BE2C (cell line): ENCODE results near the gene CABCOCO1.

ENCODE experiments used
- DNase-seq: peaks from one replicate; pipeline ENCODE4 v3.0.0-alpha.2; 2020
- H3K27me3 ChIP-seq: fragments of 250-450 bp; sonication (Bioruptor Pico); 2 replicates; pipeline ENCODE4 v1.5.1; 2020; ENCODE audit warnings: mild to moderate bottlenecking
- H3K36me3 ChIP-seq: fragments of 250-450 bp; sonication (Bioruptor Pico); 2 replicates; pipeline ENCODE4 v1.5.1; 2020; ENCODE audit warnings: mild to moderate bottlenecking
- H3K4me1 ChIP-seq: fragments of 250-450 bp; sonication (Bioruptor Pico); 2 replicates; pipeline ENCODE4 v1.5.1; 2020
- H3K4me3 ChIP-seq: 2 replicates; pipeline ENCODE4 v1.5.1; 2011; ENCODE audit warnings: low read depth, low read length
- H3K9me3 ChIP-seq: fragments of 250-450 bp; sonication (Bioruptor Pico); 2 replicates; pipeline ENCODE4 v1.5.1; 2020
- CTCF ChIP-seq: IDR thresholded peaks from 2 replicates; pipeline ENCODE4 v1.5.1; 2012; ENCODE audit warnings: mild to moderate bottlenecking, low read depth, low read length

Gene CABCOCO1

GRCh38 chr10:61653699-61654098, 9.0 kb upstream of the CABCOCO1 start:
- Histone ChIP-seq H3K27me3 (no peaks in the 10 kb centered on the region), H3K36me3 (no peaks in the 10 kb centered on the region), H3K4me1 (no peaks in the 10 kb centered on the region), H3K9me3 (no peaks in the 10 kb centered on the region), H3K4me3 (no peak overlapping the region)
- TF ChIP-seq CTCF: no peak
- DNase-seq: no peak

- no peak for TF ChIP-seq CTCF
- DNase-seq: no peak
- Histone ChIP-seq H3K4me1 (no peaks in the 10 kb centered on the region), H3K9me3 (no peaks in the 10 kb centered on the region), H3K27me3 (no peaks in the 10 kb centered on the region), H3K4me3 (no peak overlapping the region), H3K36me3 (no peaks in the 10 kb centered on the region)
Measured at GRCh38 chr10:61655335-61655851, 7.3 kb upstream of the CABCOCO1 start.

GRCh38 chr10:61663466-61663865, 737 bp downstream of the CABCOCO1 start:
- no peaks in the 10 kb centered on the region for H3K27me3 ChIP-seq
- H3K36me3 ChIP-seq: no peaks in the 10 kb centered on the region
- TF ChIP-seq CTCF: no peak
- H3K4me3 ChIP-seq: no peak overlapping the region
- DNase-seq: no peak
- no peaks in the 10 kb centered on the region for H3K4me1 ChIP-seq
- H3K9me3 ChIP-seq: no peaks in the 10 kb centered on the region

- DNase-seq: no peak
- no peak for TF ChIP-seq CTCF
- Histone ChIP-seq H3K36me3 (no peaks in the 10 kb centered on the region), H3K4me3 (no peak overlapping the region), H3K4me1 (peaks cover 5% of the 10 kb centered on the region), H3K27me3 (no peaks in the 10 kb centered on the region), H3K9me3 (no peaks in the 10 kb centered on the region)
Measured at GRCh38 chr10:61664985-61665384, 2.3 kb downstream of the CABCOCO1 start.

- H3K4me1 ChIP-seq: peaks cover 14% of the 10 kb centered on the region
- no peaks in the 10 kb centered on the region for H3K9me3 ChIP-seq
- DNase-seq: no peak
- no peak for TF ChIP-seq CTCF
- H3K36me3 ChIP-seq: no peaks in the 10 kb centered on the region
- H3K27me3 ChIP-seq: no peaks in the 10 kb centered on the region
- H3K4me3 ChIP-seq: no peak overlapping the region
Measured at GRCh38 chr10:61669161-61669725, 6.5 kb downstream of the CABCOCO1 start.

GRCh38 chr10:61669849-61670248, 7.1 kb downstream of the CABCOCO1 start:
- Histone ChIP-seq H3K4me1 (peaks cover 14% of the 10 kb centered on the region), H3K27me3 (no peaks in the 10 kb centered on the region), H3K9me3 (no peaks in the 10 kb centered on the region), H3K4me3 (no peak overlapping the region), H3K36me3 (no peaks in the 10 kb centered on the region)
- no peak for DNase-seq
- no peak for TF ChIP-seq CTCF
